HG03060 (cell line): ENCODE results near the gene CIPC.

ENCODE experiments used
- ATAC-seq: cut with Tn5 transposase; IDR thresholded peaks from one replicate; pipeline ENCODE4 v1.9.1; 2021; ENCODE audit warnings: low read depth, moderate number of reproducible peaks; ENCODE audit not compliant: unreplicated experiment

Gene CIPC

GRCh38 chr14:77097700-77098528, at the start of gene CIPC:
Gene CIPC, plus strand, starts transcription at chr14:77098258. Its CDS starts 7,451 bp downstream, at chr14:77105709.
- peak; percentile 60 for ATAC-seq

GRCh38 chr14:77051116-77051515, 46.9 kb upstream of the CIPC start:
- no peak for ATAC-seq

GRCh38 chr14:77052281-77053044, 45.6 kb upstream of the CIPC start:
- no peak for ATAC-seq

- no peak for ATAC-seq
Observed at GRCh38 chr14:77053046-77053841, 44.8 kb upstream of the CIPC start.

- no peak for ATAC-seq
Observed at GRCh38 chr14:77055306-77055705, 42.8 kb upstream of the CIPC start.

- ATAC-seq: no peak
Observed at GRCh38 chr14:77055981-77056380, 42.1 kb upstream of the CIPC start.

- no peak for ATAC-seq
Observed at GRCh38 chr14:77058117-77058516, 39.9 kb upstream of the CIPC start.

- no peak for ATAC-seq
Observed at GRCh38 chr14:77058785-77059184, 39.3 kb upstream of the CIPC start.

GRCh38 chr14:77059276-77059915, 38.7 kb upstream of the CIPC start:
- ATAC-seq: no peak

GRCh38 chr14:77061630-77062257, 36.3 kb upstream of the CIPC start:
- ATAC-seq: no peak

GRCh38 chr14:77062261-77062660, 35.8 kb upstream of the CIPC start:
- no peak for ATAC-seq

GRCh38 chr14:77063571-77064171, 34.4 kb upstream of the CIPC start:
- ATAC-seq: no peak

GRCh38 chr14:77064521-77065178, 33.4 kb upstream of the CIPC start:
- no peak for ATAC-seq

- ATAC-seq: no peak
Observed at GRCh38 chr14:77065851-77066577, 32.0 kb upstream of the CIPC start.

GRCh38 chr14:77066578-77067172, 31.4 kb upstream of the CIPC start:
- ATAC-seq: no peak

GRCh38 chr14:77067632-77068516, 30.2 kb upstream of the CIPC start:
- ATAC-seq: no peak
